GM13976 (cell line): Measurements from ENCODE around the gene HERPUD1.
A peak's percentile ranks its signal among the peaks of the same experiment; 100 is the strongest.
"Not testable (repeated sequence)": the region's sequence is repeated elsewhere in the genome, so short reads cannot be mapped to it uniquely, and the experiment has no call there.

ENCODE experiments used
- DNase-seq: peaks from one replicate; pipeline ENCODE4 v3.0.0; 2012; ENCODE audit warnings: low spot score
- in situ Hi-C: fragments of 300-500 bp; cut with MboI; formaldehyde crosslinking; loops from one replicate; pipeline ENCODE4 v1.12.0; 2022; ENCODE audit warnings: low sequenced_read_pairs, mixed read lengths, inconsistent platforms; ENCODE audit not compliant: unreplicated experiment
- TF ChIP-seq, protein P1 (sequence below): IDR thresholded peaks from 2 replicates; pipeline ENCODE4 v1.5.1; 2012; ENCODE audit warnings: borderline replicate concordance, mild to moderate bottlenecking; ENCODE audit not compliant: insufficient read depth; ENCODE audit errors: extremely low read depth, missing control alignments, control extremely low read depth

HERPUD1 gene

DNA sequence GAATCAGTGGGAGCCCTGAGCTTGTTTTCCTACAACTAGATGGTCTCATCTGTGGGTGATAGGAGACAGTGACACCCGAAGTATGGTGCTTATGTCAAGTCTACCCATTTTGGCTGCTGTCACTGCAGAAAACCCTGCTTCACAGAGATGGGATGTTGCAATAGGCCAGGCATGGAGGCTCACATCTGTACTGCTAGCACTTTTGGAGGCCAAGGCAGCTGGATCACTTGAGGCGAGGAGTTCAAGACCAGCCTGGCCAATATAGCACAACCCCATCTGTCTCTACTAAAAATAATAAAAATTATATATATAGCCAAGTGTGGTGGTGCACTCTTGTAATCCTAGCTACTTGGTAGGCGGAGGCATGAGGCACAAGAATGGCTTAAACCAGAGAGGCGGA is 2.3 kb upstream of the HERPUD1 start:
- TF ChIP-seq, protein P1, sequence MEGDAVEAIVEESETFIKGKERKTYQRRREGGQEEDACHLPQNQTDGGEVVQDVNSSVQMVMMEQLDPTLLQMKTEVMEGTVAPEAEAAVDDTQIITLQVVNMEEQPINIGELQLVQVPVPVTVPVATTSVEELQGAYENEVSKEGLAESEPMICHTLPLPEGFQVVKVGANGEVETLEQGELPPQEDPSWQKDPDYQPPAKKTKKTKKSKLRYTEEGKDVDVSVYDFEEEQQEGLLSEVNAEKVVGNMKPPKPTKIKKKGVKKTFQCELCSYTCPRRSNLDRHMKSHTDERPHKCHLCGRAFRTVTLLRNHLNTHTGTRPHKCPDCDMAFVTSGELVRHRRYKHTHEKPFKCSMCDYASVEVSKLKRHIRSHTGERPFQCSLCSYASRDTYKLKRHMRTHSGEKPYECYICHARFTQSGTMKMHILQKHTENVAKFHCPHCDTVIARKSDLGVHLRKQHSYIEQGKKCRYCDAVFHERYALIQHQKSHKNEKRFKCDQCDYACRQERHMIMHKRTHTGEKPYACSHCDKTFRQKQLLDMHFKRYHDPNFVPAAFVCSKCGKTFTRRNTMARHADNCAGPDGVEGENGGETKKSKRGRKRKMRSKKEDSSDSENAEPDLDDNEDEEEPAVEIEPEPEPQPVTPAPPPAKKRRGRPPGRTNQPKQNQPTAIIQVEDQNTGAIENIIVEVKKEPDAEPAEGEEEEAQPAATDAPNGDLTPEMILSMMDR: no peak
- in situ Hi-C loops: no loop called here
- no peak for DNase-seq

DNA sequence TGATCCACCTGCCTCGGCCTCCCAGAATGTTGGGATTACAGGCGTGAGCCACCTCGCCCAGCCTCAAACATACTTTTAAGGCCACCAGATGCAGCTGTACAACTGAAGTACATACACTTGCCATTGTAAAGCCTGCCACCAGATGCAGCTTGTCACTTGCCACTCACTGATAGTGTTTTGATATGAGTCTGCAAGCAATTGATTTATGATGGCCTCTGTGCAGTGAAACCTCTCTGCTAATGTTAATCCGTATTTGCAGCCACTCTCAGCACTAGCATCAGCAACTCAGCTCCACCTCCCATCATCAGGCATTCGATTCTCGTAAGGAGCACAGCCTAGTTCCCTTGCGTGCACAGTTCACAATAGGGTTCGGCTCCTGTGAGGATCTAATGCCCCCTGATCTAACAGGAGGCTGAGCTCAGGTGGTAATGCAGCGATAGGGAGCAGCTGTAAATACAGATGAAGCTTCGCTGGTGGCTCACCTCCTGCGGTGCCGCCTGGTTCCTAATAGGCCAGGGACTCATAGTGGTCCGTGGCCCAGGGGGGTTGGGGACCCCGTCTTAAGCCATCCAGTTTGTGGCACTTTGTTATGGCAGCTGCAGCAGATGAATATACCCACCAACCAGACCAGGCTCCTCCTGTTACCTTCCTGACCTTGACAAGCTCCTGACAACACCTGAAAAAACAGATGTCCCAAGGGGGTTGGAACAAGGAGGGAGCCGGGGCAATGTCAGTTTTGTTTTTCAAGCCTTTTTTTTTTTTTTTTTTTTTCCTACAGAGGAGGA is 1.3 kb upstream of the HERPUD1 start:
- TF ChIP-seq, protein P1: no peak
- in situ Hi-C loops: no loop called here
- DNase-seq: no peak

DNA sequence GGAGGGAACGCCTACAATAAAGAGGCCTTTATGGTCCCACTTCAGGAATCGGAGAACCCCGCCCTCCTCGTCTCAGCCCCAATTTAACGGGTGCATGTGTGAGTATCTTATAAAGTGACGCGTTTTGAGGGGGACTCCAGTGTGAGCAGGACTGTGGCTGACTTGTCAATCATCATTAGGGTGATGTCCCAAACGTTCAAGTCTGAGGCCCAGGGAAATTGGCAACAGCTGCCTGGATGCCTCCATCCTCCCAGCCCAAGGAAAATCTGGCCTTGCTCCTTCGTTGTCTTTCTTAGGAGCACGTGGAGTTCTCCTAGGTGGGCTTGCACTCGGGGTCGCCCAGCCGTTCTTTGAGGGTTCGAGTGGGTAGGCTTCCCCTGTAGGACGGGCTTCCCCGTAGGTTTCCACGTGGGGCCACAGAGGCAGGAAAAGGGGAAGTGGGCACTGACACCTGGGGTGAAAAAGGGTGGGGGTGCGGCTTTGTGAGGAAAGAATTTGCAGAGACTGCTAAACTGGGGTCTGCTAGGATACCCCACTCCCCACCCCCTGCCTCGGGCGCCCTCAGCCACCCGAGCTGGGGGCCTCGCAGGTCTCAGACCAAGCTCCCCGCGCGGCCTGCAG is 561 bp upstream of the HERPUD1 start:
- DNase-seq: peak; percentile 78
- TF ChIP-seq, protein P1: no peak
- in situ Hi-C loops: no loop called here

DNA sequence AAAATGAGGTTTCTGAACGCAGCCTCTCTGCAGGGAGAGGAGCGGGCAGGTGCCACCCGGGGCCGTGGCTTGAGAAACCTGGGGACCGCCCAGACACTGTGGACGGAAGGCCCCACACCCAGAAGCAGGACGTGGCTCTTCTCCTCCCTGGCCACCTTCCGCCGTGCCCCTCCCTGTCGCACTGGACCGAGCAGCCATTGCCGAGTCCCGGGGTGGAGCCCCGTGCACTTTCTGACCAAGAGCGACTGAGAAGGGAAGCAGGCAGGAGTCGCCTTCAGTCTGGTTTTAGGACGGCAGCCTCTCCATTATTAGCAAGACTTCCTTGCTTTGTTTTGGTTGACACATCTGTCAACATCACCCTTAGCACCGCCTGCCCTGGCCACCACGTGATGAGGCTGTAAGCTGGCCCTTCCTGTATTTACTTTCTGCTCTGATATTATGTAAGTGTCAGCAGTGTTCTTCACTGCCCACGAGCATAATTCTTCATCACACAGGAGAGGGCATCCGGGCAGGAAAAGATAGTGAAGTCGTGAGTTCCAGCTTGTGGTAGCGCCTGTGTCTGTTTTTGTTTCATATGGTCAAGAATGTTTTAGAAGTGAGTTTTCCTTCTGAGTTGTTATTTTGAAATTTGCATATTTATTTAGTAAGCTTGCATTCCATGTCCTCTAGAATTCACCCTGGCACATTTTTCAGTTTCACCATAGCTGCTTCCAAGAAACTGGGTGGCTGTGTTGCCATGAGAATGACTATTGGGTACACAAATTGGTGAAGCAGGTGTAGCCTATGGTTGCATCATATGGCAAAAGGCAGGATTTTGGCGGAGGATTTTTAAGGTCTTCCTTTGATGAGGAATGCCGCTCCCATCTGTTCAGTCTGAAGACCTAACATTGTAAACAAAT is 1.0 kb downstream of the HERPUD1 start:
- TF ChIP-seq, protein P1: no peak
- in situ Hi-C loops: no loop called here
- no peak for DNase-seq

DNA sequence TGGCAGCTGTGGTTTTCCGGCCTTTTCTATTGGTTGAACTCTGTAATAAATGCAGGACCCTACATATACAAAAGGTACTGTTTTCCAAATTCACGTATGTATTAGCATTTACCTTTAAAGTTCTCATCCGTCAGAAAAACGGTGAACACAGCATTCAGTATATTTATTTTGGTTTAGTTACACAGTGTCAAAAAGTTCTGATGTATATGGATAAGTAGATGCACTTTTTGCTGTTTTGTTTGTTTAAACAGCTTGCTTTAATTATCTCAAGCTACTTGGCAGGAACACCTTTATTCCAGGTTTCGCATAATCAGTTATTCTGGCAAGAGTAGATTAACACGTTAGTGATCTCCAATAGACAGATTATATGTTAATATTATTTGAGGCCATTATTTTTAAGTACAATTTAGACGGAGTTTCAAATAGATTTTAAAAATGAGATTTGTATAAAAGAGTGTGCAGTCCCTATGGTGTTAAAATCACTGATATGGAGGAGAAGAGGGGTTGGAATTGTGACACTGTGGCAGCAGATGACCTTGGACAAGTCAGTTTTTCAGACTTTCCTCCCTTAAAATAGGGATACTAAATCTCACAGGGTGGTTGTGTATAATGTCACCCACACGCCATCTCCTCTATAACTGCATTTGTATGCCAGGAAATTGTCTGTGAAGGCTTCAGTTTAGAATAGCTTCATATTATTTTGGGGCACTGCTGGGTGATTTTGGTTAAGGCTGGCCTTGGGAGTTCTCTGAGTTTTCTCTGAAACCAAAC is 2.1 kb downstream of the HERPUD1 start:
- TF ChIP-seq, protein P1: no peak
- DNase-seq: no peak
- in situ Hi-C loops: no loop called here

DNA sequence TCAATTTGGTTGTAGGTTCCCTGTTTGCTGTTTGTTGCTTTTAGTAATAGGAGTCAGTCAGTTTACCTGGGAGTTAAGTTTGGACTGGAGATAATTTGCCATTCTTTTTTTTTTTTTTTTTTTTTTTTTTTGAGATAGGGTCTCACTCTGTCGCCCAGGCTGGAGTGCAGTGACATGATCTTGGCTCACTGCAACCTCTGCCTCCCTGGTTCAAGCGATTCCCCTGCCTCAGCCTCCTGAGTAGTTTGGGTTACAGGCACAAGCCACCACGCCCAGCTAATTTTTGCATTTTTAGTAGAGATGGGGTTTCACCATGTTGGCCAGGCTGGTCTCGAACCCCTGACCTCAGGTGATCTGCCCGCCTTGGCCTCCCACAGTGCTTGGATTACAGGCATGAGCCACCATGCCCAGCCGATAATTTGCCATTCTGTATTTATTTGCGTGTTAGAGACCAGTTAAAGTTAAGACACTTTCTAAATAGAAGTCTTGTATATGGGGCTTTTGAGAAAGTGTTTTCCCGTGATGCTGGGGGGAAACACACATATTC is 2.7 kb downstream of the HERPUD1 start:
- DNase-seq: not testable (repeated sequence)

More for the DNA sequence above, 2.7 kb downstream of the HERPUD1 start:
- in situ Hi-C loops: not testable (repeated sequence)
